Hematopoietic multipotent progenitor cell treated with erythropoietin and hydrocortisone succinate and interleukin-3 and kit ligand, for 4 days (in vitro differentiated cells): ENCODE measurements around the gene HORMAD2.
"Not testable (repeated sequence)": the region's sequence is repeated elsewhere in the genome, so short reads cannot be mapped to it uniquely, and the experiment has no call there.

ENCODE experiments used
- DNase-seq: peaks from one replicate; pipeline ENCODE4 v3.0.0-alpha.2; 2015

HORMAD2 gene

GRCh38 chr22:30214703-30215407 is 134.6 kb downstream of the HORMAD2 start:
- no peak for DNase-seq

- DNase-seq, result not testable (repeated sequence)
These were observed 136.0 kb downstream of the HORMAD2 start for GRCh38 chr22:30216272-30216671.

DNA sequence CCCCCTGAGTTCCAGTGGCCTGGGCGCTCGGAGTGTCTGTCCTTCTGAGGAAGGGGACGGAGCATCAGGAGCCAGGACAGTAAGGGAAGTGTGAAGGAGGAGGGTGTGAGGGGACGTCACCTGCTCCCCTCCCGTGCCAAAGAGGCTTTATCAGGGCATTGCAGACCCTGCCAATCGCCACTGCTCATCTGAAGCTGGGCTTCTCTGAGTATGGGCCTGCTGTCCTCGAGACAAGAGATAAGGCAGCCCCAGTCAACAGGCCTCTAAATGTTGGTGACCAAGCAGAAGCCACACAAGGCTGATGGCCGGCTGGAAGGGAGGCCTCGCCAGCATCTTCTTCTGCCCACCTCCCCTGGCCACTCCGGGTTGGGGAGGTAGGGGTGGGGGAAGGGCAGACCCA is 136.4 kb downstream of the HORMAD2 start:
- peak; percentile 94 for DNase-seq

GRCh38 chr22:30217698-30218560 is 137.7 kb downstream of the HORMAD2 start:
- DNase-seq, result no peak

DNA sequence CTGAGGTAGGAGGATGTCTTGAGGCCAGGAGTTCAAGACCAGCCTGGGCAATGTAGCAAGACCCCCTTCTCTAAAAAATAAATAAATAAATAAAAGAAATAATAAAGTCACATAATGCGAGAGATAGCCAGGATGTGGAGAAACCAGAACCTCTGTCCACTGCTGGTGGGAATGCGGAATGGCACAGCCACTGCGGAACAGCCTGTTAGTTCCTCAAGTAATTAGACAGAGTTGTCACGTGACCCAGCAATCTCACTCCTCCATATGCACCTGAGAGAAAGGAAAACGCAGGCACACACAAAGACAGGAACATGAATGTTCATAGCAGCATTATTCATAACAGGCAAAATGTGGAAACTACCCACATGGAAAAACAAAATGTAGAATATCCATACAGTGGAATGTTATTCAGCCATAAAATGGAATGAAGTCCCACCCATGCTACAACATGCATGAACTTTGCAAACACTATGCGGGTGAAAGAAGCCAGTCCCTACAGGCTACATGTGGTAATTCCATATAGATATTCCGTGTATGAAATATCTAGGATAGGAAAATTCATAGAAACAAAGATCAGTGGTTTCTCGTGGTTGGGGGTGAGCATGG is 138.9 kb downstream of the HORMAD2 start:
- no peak for DNase-seq

- DNase-seq, result no peak
These were observed 139.5 kb downstream of the HORMAD2 start for GRCh38 chr22:30219668-30220278.

- no peak for DNase-seq
These were observed 140.2 kb downstream of the HORMAD2 start for GRCh38 chr22:30220338-30221012.

DNA sequence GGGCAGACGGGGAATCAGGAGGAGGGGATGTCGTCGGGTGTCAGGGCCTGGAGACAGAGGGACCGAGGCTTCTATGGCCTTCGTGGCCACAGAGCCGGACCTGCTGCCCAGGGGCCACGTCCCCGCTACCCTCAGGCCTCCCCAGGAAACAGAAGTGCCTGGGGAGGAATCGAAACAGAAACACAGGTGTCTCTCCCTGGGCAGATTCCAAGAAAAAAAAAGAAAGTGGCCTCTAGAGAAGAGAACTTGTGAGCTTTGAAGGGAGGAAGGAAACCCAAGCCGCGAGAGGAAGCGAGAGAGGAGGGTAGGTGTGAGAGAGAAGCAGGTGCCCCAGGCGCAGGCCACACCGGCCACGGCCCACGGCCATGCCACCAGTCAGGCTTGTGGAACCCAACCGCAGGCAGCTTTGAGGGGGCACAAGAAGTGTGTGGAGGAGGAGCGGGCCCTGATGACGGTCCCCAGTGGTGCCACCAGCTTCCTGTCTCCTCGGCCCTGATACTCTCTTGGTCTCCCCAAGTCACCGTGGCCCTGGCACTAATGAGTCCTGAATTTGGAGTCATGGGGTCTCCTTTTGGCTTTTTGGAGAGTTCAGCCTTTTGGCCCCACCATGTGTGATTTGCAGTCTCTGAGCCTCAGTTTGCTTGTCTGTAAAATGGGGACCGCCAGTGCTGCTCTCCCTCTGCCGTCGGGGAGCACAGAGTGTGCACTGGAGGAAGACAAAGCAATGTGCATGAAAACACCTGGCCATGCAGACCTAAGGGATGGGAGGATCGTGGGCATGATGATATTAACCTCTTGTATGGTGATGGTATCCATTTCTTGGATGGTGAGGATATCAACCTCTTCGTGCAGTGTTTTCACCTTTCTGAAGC is 141.1 kb downstream of the HORMAD2 start:
- peak; percentile 64 for DNase-seq

DNA sequence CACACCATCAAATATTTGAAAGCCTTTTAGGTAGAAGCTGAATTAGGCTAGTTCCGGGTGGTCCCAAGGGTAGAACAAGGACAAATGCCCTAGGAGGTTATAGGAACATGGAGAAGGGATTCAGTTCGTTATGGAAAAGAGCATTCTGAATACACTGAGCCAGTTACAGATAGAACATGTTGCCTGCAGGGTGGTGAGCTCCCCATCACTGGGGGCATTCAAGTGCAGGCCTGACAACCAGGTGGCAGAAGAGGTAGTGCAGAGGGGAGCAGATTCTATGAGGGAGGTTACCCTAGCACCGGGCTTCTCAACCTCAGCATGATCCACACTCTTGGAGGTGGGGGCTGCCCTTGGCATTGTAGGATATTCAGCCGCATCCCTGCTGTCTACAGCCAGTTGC is 142.1 kb downstream of the HORMAD2 start:
- DNase-seq, result no peak

DNA sequence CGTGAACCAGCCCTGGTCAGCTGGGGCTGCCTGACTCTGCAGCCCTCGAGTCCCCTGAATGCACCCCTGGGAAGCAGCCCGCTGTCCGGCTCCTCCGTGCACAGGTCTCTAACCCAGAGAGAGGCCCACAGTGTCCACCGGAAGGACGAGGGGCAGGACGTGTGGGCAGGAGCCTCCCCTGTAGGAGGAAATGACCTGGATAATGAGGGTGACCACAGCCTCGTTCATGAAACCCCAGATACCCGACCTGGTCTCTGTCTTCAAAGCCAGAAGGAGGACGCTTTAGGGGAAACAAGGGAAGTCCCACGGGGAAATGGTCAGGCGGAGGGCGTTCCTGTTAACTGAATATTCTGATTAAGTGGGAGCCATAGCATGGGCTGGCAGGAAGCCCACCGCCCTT is 143.0 kb downstream of the HORMAD2 start:
- peak; percentile 37 for DNase-seq

GRCh38 chr22:30224161-30224857 is 144.0 kb downstream of the HORMAD2 start:
- DNase-seq, result peak; percentile 42

DNA sequence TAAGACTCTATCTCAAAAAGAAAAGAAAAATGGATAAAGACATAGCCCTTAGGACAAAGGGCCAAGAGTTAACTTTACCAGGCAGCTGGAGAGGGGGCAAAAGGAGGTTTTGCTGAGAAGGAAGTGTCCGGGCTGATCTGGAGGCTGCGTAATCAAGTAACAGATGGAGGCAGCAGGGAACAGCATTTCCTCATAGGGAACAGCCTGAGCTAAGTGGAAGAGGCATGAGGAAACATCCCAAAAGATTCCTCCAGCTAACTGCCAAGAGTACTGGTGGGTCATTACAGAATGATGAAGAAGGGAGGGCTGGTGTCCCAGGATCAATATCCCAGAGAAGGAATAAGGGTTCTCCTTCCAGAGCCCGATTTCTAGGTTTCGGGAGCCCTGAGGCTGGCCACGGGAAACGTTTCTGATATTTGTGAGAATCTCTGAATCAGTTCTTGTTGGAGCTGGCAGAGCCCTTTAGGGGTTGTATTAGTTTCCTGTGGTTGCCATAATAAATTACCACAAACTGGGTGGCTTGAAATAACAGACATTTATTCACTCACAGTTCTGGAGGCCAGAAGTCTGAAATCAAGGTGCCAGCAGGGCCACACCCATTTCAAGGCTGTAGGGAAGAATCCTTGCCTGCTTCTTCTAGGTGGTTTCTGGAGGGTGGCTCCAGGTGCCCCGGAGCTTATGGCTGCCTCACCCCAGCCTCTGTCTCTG is 145.1 kb downstream of the HORMAD2 start:
- DNase-seq, result no peak

DNA sequence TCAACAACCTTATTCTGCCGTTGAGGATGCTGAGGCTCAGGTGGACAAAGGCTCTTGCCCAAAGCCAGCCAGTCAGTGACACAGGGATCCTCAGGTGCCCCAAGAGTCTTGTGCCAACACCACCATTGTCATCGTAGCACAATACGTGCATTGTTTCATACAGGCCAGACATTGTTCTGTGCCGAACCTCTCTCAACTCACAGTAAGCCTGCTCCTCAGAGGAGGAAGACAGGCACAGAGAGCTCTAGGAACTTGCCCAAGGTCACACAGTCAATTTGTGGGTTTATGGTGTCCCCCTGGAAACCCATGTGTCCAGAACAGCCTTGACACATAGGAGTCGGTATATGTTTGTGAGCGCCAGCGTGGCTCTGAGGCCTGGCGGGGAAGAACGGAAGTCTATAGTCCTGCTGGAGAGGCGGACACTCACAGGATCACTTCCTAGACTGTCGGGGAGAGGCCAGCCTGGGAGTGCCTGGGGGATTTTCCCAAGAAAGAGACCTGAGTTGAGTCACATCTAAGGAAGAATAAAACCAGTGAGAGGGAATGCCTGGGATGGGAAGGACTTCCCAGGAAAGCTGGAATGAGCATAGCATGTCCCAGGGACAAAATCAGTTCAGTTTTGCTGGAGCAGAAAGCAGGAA is 146.0 kb downstream of the HORMAD2 start:
- no peak for DNase-seq
